SW480 (cell line): ENCODE data around the gene GRB10.
A peak's percentile ranks its signal among the peaks of the same experiment; 100 is the strongest.

ENCODE experiments used
- DNase-seq: peaks from one replicate; pipeline ENCODE4 v3.0.0-alpha.2; 2016; ENCODE audit warnings: low spot score

The GRB10 gene

GRCh38 chr7:50803359-50804337 lies 21.0 kb upstream of the GRB10 start:
- DNase-seq = no peak

DNA sequence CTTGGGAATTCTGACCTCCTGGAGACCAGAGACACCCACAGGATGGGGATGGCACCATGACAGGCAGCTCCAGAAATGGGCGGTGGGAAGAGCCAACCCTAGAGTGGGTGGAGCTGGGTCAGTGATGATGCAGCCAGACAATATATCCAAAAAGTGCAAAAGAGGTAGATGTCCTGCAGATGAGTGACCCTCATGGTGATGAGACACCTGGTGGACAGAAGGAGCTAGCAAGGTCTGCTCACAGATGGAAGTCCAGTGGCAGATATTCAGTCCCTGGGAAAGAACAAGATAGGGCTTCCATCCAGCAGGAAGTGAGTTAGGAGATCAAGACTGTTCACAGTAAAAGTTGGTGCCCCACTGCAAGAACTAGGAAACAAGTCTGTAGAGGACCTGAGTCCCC lies 19.2 kb upstream of the GRB10 start:
- DNase-seq = no peak

GRCh38 chr7:50799873-50800272 lies 17.2 kb upstream of the GRB10 start:
- DNase-seq = no peak

- DNase-seq = no peak
These were observed 15.4 kb upstream of the GRB10 start for GRCh38 chr7:50798126-50798525.

GRCh38 chr7:50795831-50796230 lies 13.1 kb upstream of the GRB10 start:
- peak; percentile 58 for DNase-seq

DNA sequence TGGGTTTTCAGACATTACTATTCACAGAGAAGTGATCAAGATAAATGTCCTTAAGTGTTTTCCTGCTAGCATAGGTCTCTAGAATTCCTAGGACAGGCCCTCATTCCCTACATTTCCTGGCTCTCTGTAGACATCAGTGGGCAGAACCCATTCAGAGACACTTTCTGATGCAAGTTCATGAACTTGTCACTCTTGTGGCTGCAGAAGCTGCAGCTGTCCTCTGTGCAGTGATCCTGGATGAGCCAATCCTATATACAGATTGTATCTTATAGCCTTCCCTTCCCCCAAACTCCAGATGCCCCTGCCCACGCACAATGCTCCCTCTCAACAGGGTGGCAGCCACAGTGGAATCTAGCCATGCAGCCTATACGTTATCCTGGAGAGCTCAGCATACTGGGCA lies 12.6 kb upstream of the GRB10 start:
- peak; percentile 49 for DNase-seq

DNA sequence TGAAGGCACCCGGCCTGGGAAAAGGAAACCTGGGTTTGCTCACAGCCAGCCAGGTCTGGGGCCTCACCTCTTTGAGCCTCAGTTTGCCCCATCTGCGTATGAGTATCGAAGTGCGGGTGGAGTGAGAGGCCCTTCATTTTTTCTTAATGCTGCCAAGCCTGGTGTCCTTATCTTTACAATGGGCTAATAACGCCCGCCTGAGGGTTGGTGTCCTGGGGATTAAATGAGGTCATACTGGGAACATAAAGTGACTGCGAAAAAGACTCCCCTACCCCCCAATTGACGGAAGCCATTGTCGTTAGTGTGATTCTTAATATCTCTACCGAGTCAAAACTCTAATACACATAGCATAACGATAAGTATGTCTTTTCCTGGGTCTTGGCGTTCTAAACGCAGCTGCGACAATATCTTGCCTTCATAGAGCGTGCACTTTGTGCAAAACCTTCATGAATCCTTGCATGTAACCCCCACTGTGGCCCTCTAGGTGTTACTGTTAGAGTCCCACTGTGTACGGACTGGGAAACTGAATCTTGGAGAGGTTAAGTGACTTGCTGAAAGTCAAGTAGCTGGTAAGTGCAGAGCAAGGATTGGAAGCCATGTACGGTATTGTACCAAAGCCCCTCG lies 11.4 kb upstream of the GRB10 start:
- DNase-seq = no peak

- peak; percentile 70 for DNase-seq
These were observed 10.6 kb upstream of the GRB10 start for GRCh38 chr7:50793120-50793946.

GRCh38 chr7:50792342-50793119 lies 9.8 kb upstream of the GRB10 start:
- peak; percentile 74 for DNase-seq

DNA sequence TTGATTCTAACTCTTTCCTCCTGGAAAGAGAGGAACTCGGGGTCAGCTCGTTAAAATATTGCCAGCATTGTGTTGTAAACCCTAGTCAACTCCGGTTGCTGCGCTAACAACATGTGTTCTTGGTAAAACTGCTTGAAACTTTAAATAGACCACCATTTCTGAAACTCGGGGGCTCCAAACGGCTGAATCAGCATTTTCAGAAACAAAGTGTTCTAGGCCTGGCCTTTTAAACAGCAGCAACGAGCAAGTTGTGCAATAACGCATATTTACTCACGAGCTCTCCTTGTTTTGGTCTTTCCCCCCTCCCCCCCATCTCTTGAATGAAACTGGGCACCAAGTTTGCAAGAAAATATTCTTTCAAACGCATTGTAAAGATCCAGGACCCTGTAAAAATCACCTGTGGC lies 9.2 kb upstream of the GRB10 start:
- DNase-seq = peak; percentile 18

DNA sequence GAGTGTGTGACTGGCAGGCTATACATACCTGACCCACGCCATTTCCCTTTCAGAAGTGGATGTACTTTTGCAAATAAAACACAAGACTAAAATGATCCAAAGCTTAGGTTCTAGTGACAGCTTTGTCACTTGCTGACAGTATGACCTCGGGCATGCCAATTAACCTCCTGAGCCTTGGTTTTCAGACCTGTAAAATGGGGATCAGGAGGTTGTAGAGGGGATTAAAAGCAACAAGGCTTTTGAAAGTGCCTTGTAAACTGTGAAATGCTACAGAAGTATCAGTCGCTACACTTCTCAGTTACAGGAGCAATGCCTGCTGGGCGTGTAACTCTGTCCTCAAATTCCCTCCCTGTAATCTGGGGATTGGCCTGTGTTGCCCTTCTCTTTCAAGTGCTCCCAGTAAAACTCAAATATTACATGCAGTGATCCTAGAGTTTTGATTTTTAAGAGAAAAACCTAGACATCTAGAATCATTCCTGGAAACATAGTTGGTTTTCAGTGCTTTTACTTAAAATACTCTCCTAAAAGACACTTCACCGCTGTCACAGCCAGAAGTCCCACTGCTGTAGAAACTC lies 8.8 kb upstream of the GRB10 start:
- DNase-seq = peak; percentile 38

GRCh38 chr7:50790381-50790780 lies 7.7 kb upstream of the GRB10 start:
- no peak for DNase-seq

- no peak for DNase-seq
These were observed 5.7 kb upstream of the GRB10 start for GRCh38 chr7:50788382-50788781.

DNA sequence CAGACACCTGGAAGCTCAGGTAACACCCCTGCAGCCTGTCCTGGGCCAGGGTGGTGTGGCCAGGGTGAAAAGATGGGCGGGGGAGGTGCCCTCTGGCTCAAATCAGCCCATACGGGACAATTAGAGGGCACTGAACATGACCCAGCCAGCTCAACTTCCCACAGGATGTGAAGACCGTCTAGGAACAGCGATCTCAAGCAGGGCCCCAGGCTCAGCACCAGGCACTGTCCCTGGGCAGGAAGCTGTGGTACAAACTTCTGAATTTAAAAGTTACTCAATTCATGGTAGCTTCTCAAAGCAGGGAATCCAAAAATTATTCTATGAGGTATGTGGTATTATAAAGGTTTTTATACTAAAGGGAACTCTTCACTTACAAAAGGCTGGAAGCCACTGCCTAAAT lies 5.1 kb upstream of the GRB10 start:
- no peak for DNase-seq

- no peak for DNase-seq
These were observed 2.6 kb upstream of the GRB10 start for GRCh38 chr7:50785346-50785745.

- DNase-seq = no peak
These were observed 1.3 kb upstream of the GRB10 start for GRCh38 chr7:50783801-50784507.

GRCh38 chr7:50783303-50783702 lies 607 bp upstream of the GRB10 start:
- DNase-seq = no peak

DNA sequence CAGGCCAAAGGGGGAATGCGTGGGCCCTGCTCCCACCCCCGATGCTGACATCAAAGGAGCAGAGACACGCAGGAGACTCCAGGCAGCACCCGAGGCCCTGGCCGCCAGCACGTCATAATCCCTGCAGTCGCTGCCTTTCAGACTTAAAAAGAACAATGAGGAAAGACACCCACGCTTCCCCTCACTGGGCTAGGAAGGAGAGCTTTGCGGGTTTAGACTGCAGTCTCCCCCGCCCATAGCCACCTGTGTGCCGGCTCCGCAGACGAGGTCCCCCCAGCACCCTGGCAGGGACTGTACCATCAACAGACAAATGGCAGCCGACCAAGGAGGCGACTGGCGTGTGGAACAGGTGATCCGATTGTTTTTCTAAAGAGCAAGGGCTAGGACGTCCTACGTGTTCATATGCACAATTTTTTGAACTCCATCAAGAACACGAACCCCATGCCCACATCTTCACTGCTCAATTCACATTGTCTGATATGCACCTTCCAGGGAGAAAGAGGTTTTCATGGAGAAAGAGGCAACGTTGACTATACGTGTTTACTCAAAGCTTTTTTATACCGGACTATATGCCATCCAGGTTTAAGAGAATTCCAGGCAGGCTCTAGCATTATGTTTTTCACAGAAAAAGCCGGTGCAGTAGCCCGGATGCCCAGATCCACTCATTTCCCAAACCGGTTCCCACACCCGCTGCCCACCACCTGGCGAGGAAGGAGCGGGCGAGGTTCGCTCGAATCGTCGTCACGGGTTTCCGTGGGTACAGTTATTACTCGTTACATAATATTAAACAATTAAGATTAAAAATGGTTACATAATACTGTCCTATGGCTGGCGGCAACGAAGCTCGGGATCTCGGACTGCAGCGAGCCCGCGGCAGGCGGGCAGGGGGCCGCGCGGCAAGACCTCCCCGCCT lies 1.1 kb downstream of the GRB10 start:
- DNase-seq = peak; percentile 34

- DNase-seq = no peak
These were observed 2.3 kb downstream of the GRB10 start for GRCh38 chr7:50780436-50780835.

GRCh38 chr7:50779427-50779826 lies 3.3 kb downstream of the GRB10 start:
- no peak for DNase-seq
